Measurements from ENCODE around the gene PARD3B. TPM values are rescaled to one million over a fixed set of nuclear protein-coding genes. Genes with fewer than 3 reads are reported as not detected.

The PARD3B gene
- total and polyA plus RNA-seq, 2 experiments from 2014 or later = 3.5 to 4.4 TPM

DNA sequence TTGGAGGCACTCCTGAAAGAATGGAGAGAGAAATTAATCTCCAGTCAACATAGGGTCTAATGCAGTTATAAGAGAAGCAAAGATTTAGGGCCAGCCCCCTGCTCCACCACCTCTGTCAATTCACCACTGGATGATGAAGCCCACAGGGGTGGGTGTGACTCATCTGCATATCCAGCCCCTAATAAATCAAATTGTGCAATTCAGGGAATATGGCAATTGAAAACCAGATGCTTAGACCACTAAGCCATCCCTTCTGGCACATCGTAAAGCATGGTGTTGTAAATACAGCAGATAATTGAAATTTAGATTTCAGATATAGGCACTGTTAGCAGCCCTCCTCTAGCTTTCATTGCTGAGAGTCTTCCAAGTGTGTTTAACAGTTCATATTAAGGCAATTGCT, 541.4 kb downstream of the PARD3B start (continued):
- TF ChIP-seq, protein P1, sequence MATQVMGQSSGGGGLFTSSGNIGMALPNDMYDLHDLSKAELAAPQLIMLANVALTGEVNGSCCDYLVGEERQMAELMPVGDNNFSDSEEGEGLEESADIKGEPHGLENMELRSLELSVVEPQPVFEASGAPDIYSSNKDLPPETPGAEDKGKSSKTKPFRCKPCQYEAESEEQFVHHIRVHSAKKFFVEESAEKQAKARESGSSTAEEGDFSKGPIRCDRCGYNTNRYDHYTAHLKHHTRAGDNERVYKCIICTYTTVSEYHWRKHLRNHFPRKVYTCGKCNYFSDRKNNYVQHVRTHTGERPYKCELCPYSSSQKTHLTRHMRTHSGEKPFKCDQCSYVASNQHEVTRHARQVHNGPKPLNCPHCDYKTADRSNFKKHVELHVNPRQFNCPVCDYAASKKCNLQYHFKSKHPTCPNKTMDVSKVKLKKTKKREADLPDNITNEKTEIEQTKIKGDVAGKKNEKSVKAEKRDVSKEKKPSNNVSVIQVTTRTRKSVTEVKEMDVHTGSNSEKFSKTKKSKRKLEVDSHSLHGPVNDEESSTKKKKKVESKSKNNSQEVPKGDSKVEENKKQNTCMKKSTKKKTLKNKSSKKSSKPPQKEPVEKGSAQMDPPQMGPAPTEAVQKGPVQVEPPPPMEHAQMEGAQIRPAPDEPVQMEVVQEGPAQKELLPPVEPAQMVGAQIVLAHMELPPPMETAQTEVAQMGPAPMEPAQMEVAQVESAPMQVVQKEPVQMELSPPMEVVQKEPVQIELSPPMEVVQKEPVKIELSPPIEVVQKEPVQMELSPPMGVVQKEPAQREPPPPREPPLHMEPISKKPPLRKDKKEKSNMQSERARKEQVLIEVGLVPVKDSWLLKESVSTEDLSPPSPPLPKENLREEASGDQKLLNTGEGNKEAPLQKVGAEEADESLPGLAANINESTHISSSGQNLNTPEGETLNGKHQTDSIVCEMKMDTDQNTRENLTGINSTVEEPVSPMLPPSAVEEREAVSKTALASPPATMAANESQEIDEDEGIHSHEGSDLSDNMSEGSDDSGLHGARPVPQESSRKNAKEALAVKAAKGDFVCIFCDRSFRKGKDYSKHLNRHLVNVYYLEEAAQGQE (IDR thresholded peaks at IDR 0.05; ENCODE audit: unreplicated experiment) = no peak
- TF ChIP-seq POLR2AphosphoS5 (IDR thresholded peaks at IDR 0.05; ENCODE audit: low read depth) = no peak
- TF ChIP-seq, protein P2, sequence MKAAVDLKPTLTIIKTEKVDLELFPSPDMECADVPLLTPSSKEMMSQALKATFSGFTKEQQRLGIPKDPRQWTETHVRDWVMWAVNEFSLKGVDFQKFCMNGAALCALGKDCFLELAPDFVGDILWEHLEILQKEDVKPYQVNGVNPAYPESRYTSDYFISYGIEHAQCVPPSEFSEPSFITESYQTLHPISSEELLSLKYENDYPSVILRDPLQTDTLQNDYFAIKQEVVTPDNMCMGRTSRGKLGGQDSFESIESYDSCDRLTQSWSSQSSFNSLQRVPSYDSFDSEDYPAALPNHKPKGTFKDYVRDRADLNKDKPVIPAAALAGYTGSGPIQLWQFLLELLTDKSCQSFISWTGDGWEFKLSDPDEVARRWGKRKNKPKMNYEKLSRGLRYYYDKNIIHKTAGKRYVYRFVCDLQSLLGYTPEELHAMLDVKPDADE (IDR thresholded peaks at IDR 0.05) = no peak

DNA sequence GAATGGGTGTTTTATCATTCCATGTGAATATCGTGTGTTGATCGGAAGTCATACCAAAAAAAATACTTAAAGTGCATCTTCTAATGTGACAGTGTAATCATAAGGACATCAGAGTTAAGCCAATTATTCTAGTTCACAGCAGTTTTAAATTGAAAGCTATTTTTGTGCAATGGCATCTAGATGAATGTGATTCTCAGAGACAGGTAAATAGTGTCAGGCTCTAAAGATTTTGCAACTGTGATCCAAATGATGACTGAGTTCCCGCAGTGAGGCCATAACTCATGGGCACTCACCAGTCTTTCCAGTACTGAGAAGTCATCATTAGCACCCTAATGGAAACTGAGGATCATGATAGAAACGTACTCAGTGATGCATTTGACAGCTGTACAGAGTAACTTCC, 542.6 kb downstream of the PARD3B start:
- Histone ChIP-seq H3F3A (replicated peaks; ENCODE audit: low read depth) (no peaks in the 10 kb centered on the region), H3K4me2 (no peak overlapping the region), H2AFZ (no peak overlapping the region), H3K36me3 (ENCODE audit: insufficient read depth) (no peaks in the 10 kb centered on the region), H3K9me2 (ENCODE audit: insufficient read depth) (peaks cover 10% of the 10 kb centered on the region), H4K20me1 (replicated peaks; ENCODE audit: insufficient read depth) (no peaks in the 10 kb centered on the region), H3K79me2 (replicated peaks; ENCODE audit: insufficient read depth) (no peaks in the 10 kb centered on the region), H3K4me1 (ENCODE audit: insufficient read depth) (0 out of 2 replicates have a peak, but pooled peaks cover 10% of the 10 kb centered on the region), H3K27ac (ENCODE audit: low read depth) (no peak overlapping the region), H3K4me3 (no peak overlapping the region), H3K27me3 (ENCODE audit: insufficient read depth) (no peaks in the 10 kb centered on the region)
- no peaks in the 10 kb centered on the region for H3K9me3 Mint-ChIP-seq
- no peaks in the 10 kb centered on the region for H3K27me3 Mint-ChIP-seq (ENCODE audit: insufficient read depth, low read depth, poor library complexity)
- DNase-seq (ENCODE audit: low spot score) = no peak
- ATAC-seq = no peak
- no peak overlapping the region for H3K4me3 Mint-ChIP-seq
- no peak overlapping the region for H3K27ac Mint-ChIP-seq
- no peaks in the 10 kb centered on the region for H3K36me3 Mint-ChIP-seq (ENCODE audit: low read depth)
- H3K4me1 Mint-ChIP-seq = peaks cover 11% of the 10 kb centered on the region
- TF ChIP-seq EZH2phosphoT487 (IDR thresholded peaks at IDR 0.05; ENCODE audit: unreplicated experiment) (no peak), JUNB (IDR thresholded peaks at IDR 0.05; ENCODE audit: unreplicated experiment) (no peak), ZNF114 (CRISPR knock-in tag; IDR thresholded peaks at IDR 0.05) (no peak), ZNF331 (CRISPR knock-in tag; IDR thresholded peaks at IDR 0.05; ENCODE audit: low read depth) (no peak), STAT1 (IDR thresholded peaks at IDR 0.05; ENCODE audit: unreplicated experiment) (no peak), EZH2 (IDR thresholded peaks at IDR 0.05; ENCODE audit: low read depth, unreplicated experiment) (no peak)
- TF ChIP-seq, protein P2 (IDR thresholded peaks at IDR 0.05) = no peak
- TF ChIP-seq, protein P3, sequence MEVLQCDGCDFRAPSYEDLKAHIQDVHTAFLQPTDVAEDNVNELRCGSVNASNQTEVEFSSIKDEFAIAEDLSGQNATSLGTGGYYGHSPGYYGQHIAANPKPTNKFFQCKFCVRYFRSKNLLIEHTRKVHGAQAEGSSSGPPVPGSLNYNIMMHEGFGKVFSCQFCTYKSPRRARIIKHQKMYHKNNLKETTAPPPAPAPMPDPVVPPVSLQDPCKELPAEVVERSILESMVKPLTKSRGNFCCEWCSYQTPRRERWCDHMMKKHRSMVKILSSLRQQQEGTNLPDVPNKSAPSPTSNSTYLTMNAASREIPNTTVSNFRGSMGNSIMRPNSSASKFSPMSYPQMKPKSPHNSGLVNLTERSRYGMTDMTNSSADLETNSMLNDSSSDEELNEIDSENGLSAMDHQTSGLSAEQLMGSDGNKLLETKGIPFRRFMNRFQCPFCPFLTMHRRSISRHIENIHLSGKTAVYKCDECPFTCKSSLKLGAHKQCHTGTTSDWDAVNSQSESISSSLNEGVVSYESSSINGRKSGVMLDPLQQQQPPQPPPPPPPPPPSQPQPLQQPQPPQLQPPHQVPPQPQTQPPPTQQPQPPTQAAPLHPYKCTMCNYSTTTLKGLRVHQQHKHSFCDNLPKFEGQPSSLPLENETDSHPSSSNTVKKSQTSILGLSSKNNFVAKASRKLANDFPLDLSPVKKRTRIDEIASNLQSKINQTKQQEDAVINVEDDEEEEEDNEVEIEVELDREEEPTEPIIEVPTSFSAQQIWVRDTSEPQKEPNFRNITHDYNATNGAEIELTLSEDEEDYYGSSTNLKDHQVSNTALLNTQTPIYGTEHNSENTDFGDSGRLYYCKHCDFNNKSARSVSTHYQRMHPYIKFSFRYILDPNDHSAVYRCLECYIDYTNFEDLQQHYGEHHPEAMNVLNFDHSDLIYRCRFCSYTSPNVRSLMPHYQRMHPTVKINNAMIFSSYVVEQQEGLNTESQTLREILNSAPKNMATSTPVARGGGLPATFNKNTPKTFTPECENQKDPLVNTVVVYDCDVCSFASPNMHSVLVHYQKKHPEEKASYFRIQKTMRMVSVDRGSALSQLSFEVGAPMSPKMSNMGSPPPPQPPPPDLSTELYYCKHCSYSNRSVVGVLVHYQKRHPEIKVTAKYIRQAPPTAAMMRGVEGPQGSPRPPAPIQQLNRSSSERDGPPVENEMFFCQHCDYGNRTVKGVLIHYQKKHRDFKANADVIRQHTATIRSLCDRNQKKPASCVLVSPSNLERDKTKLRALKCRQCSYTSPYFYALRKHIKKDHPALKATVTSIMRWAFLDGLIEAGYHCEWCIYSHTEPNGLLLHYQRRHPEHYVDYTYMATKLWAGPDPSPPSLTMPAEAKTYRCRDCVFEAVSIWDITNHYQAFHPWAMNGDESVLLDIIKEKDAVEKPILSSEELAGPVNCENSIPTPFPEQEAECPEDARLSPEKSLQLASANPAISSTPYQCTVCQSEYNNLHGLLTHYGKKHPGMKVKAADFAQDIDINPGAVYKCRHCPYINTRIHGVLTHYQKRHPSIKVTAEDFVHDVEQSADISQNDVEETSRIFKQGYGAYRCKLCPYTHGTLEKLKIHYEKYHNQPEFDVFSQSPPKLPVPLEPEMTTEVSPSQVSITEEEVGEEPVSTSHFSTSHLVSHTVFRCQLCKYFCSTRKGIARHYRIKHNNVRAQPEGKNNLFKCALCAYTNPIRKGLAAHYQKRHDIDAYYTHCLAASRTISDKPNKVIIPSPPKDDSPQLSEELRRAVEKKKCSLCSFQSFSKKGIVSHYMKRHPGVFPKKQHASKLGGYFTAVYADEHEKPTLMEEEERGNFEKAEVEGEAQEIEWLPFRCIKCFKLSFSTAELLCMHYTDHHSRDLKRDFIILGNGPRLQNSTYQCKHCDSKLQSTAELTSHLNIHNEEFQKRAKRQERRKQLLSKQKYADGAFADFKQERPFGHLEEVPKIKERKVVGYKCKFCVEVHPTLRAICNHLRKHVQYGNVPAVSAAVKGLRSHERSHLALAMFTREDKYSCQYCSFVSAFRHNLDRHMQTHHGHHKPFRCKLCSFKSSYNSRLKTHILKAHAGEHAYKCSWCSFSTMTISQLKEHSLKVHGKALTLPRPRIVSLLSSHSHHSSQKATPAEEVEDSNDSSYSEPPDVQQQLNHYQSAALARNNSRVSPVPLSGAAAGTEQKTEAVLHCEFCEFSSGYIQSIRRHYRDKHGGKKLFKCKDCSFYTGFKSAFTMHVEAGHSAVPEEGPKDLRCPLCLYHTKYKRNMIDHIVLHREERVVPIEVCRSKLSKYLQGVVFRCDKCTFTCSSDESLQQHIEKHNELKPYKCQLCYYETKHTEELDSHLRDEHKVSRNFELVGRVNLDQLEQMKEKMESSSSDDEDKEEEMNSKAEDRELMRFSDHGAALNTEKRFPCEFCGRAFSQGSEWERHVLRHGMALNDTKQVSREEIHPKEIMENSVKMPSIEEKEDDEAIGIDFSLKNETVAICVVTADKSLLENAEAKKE (CRISPR knock-in tag; IDR thresholded peaks at IDR 0.05) = no peak
